ENCODE data around the gene NFYC. TPM values are rescaled to one million over a fixed set of nuclear protein-coding genes. Genes with fewer than 3 reads are reported as not detected.
A peak's percentile ranks its signal among the peaks of the same experiment; 100 is the strongest.

Gene NFYC
- total and polyA plus RNA-seq, 7 experiments from 2014 or later, result 36.2 to 88.5 (median 63.4) TPM

DNA sequence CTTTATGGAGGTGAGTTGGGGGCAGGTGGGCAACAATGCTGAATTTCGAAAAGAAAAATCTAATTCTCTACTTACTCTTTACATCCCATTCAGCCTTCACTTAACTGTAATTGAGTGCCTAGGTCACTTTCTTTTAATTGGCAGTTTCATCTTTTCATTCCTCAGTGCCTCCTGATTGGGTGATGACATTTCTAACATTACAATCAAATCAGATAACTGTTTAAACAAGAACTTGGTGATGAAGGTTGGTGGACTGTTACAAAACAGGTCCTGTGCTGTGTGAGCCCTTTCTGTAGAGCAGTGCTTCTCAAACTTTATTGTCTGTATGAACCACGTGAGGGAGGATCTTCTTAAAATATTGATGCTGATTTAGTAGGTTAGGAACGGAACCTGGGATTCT, 51.9 kb downstream of the NFYC start:
- Mint-ChIP-seq H3K9me3 (no peaks in the 10 kb centered on the region), H3K4me1 (peaks cover 19 to 76% (median 64%) of the 10 kb centered on the region in 7 donors), H3K27ac (peak overlapping the region in 3 of 9 donors; percentile 23 to 72 (median 48)), H3K4me3 (no peak overlapping the region), H3K36me3 (peaks cover 22 to 73% (median 42%) of the 10 kb centered on the region in 5 donors), H3K27me3 (no peaks in the 10 kb centered on the region)
- no peaks in the 10 kb centered on the region for H3K9me3 ChIP-seq (ENCODE audit: control insufficient read depth in 2 of 3, low read length in 3 of 3)
- no peak overlapping the region for H3K4me3 ChIP-seq (ENCODE audit: low read length)
- no peak overlapping the region for H3K27ac ChIP-seq (ENCODE audit: low read depth, low read length)
- H3K4me1 ChIP-seq (ENCODE audit: control insufficient read depth in 2 of 2, insufficient read depth in 2 of 2, low read length in 2 of 2), result peaks cover 0 to 3% of the 10 kb centered on the region in 2 donors
- POLR2A ChIA-PET, result interaction anchor here (2.2 kb wide), 1 partner anchor 52 kb away, joined by 7 read pairs; the partner anchor contains the start of gene NFYC
- no peak for ATAC-seq
- DNase-seq, result no peak
- H3K36me3 ChIP-seq (ENCODE audit: control insufficient read depth in 2 of 3, insufficient read depth in 3 of 3, low read length in 3 of 3), result peaks cover 7 to 52% (median 9%) of the 10 kb centered on the region in 3 experiments
- intact Hi-C loops (cut with micrococcal nuclease), result no loop called here
- CTCF ChIA-PET, result no interaction called here
- H3K27me3 ChIP-seq (ENCODE audit: control insufficient read depth in 2 of 2, insufficient read depth in 2 of 2, low read length in 2 of 2), result no peaks in the 10 kb centered on the region

GRCh38 chr1:40743860-40744259, 52.4 kb downstream of the NFYC start:
- Histone ChIP-seq H3K9me3 (ENCODE audit: control insufficient read depth in 2 of 3, low read length in 3 of 3) (no peaks in the 10 kb centered on the region), H3K27ac (ENCODE audit: low read depth, low read length) (no peak overlapping the region), H3K4me3 (ENCODE audit: low read length) (no peak overlapping the region), H3K36me3 (ENCODE audit: control insufficient read depth in 2 of 3, insufficient read depth in 3 of 3, low read length in 3 of 3) (peaks cover 7 to 52% (median 8%) of the 10 kb centered on the region in 3 experiments), H3K4me1 (ENCODE audit: control insufficient read depth in 2 of 2, insufficient read depth in 2 of 2, low read length in 2 of 2) (peaks cover 0 to 3% of the 10 kb centered on the region in 2 donors), H3K27me3 (ENCODE audit: control insufficient read depth in 2 of 2, insufficient read depth in 2 of 2, low read length in 2 of 2) (no peaks in the 10 kb centered on the region)
- Mint-ChIP-seq H3K27me3 (no peaks in the 10 kb centered on the region), H3K4me1 (peaks cover 16 to 72% (median 60%) of the 10 kb centered on the region in 7 donors), H3K27ac (peak overlapping the region in 3 of 9 donors; percentile 28 to 72 (median 48)), H3K9me3 (no peaks in the 10 kb centered on the region), H3K36me3 (peaks cover 19 to 73% (median 42%) of the 10 kb centered on the region in 5 donors), H3K4me3 (no peak overlapping the region)
- intact Hi-C loops (cut with micrococcal nuclease), result no loop called here
- DNase-seq (no peak), ATAC-seq (no peak)
- CTCF ChIA-PET, result no interaction called here
- POLR2A ChIA-PET, result no interaction called here

DNA sequence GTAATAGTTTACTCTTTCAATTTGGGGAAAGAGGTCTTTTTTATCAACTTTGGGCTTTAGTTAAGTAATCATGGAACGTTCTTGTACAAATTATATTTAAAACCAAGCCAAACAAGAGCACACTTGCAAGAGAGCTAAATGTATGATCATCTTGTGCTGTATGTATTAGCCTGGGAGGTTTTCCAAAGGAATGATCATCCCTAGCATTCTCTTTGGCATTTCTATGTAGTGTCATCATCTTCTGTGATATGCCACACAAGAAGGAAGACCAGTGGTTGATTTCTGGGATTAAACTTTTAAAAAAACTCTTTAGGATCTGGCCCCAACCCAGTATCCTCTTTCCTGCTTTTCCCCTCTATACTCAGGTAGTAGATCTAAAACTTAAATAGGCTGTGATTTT, 53.7 kb downstream of the NFYC start:
- Mint-ChIP-seq H3K9me3 (no peaks in the 10 kb centered on the region), H3K4me3 (no peak overlapping the region)

DNA sequence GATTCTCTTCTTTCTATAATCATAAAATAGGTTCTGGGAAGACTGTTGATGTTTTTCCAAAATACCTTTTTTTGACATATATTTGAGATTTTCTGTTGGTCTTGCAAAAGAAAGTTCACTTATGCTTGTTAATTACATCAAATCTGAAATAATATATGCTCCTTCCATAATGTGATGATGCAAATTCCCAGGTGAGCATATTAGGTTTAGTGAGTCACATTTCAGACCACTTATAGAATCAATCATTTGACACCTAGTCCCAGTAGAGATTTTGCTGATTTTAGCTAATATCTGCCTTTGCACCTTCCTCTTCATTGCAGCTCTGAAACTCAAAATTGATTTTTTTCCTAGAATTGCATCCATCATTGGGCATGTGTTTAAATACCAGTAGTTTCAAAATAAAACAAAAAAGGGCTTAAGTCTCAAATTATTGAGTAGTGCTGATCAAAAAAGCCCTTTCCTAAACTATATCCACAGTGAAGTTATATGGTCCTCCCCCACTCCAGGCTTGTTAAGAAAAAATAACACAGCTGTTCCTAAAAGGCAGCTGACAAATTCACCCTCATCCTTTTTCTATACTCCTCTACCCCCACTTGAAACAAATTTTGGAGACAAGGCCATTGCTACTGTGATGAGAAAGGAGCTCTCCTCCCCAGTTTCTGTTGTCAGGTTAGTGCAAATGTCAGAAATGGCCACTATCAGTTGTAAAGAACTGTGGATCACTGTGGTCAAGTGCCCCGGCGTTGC, 55.0 kb downstream of the NFYC start:
- Mint-ChIP-seq H3K36me3 (peaks cover 10 to 72% (median 32%) of the 10 kb centered on the region in 5 donors), H3K4me1 (peaks cover 6 to 46% (median 35%) of the 10 kb centered on the region in 7 donors), H3K27ac (peak overlapping the region in 5 of 9 donors; percentile 32 to 78 (median 41)), H3K4me3 (no peak overlapping the region), H3K27me3 (no peaks in the 10 kb centered on the region), H3K9me3 (no peaks in the 10 kb centered on the region)
- Histone ChIP-seq H3K4me3 (ENCODE audit: low read length) (no peak overlapping the region), H3K4me1 (ENCODE audit: control insufficient read depth in 2 of 2, insufficient read depth in 2 of 2, low read length in 2 of 2) (no peaks in the 10 kb centered on the region), H3K36me3 (ENCODE audit: control insufficient read depth in 2 of 3, insufficient read depth in 3 of 3, low read length in 3 of 3) (peaks cover 0 to 60% (median 0%) of the 10 kb centered on the region in 3 experiments), H3K27me3 (ENCODE audit: control insufficient read depth in 2 of 2, insufficient read depth in 2 of 2, low read length in 2 of 2) (no peaks in the 10 kb centered on the region), H3K9me3 (ENCODE audit: control insufficient read depth in 2 of 3, low read length in 3 of 3) (no peaks in the 10 kb centered on the region), H3K27ac (ENCODE audit: low read depth, low read length) (no peak overlapping the region)
- ATAC-seq (no peak), DNase-seq (no peak)
- POLR2A ChIA-PET, result no interaction called here
- CTCF ChIA-PET, result interaction anchor here (0.9 kb wide), 1 partner anchor 28 kb away, joined by 3 read pairs; no protein-coding TSS in a partner anchor
- intact Hi-C loops (cut with micrococcal nuclease), result no loop called here

More for the DNA sequence above, 53.7 kb downstream of the NFYC start:
- Histone ChIP-seq H3K27me3 (ENCODE audit: control insufficient read depth in 2 of 2, insufficient read depth in 2 of 2, low read length in 2 of 2) (no peaks in the 10 kb centered on the region), H3K4me1 (ENCODE audit: control insufficient read depth in 2 of 2, insufficient read depth in 2 of 2, low read length in 2 of 2) (no peaks in the 10 kb centered on the region), H3K9me3 (ENCODE audit: control insufficient read depth in 2 of 3, low read length in 3 of 3) (no peaks in the 10 kb centered on the region), H3K4me3 (ENCODE audit: low read length) (no peak overlapping the region), H3K36me3 (ENCODE audit: control insufficient read depth in 2 of 3, insufficient read depth in 3 of 3, low read length in 3 of 3) (peaks cover 0 to 52% (median 0%) of the 10 kb centered on the region in 3 experiments), H3K27ac (ENCODE audit: low read depth, low read length) (no peak overlapping the region)
- ChIA-PET CTCF (no interaction called here), POLR2A (no interaction called here)
- no peak for DNase-seq
- H3K27ac Mint-ChIP-seq, result peak overlapping the region in 5 of 9 donors; percentile 39 to 86 (median 63)
- peaks cover 12 to 71% (median 32%) of the 10 kb centered on the region in 5 donors for H3K36me3 Mint-ChIP-seq
- ATAC-seq, result no peak
- intact Hi-C loops (cut with micrococcal nuclease), result no loop called here
- peaks cover 9 to 60% (median 48%) of the 10 kb centered on the region in 7 donors for H3K4me1 Mint-ChIP-seq
- no peaks in the 10 kb centered on the region for H3K27me3 Mint-ChIP-seq

- Mint-ChIP-seq H3K4me3 (no peak overlapping the region), H3K9me3 (no peaks in the 10 kb centered on the region), H3K4me1 (peaks cover 0 to 45% (median 20%) of the 10 kb centered on the region in 7 donors), H3K27me3 (no peaks in the 10 kb centered on the region), H3K27ac (peak overlapping the region in 3 of 9 donors; percentile 29 to 80 (median 63)), H3K36me3 (peaks cover 12 to 74% (median 27%) of the 10 kb centered on the region in 5 donors)
- ChIA-PET POLR2A (interaction anchor here (0.6 to 0.7 kb wide), 3 partner anchors 9 to 1466 kb away, joined by 3 to 6 read pairs (median 3); no protein-coding TSS in a partner anchor), CTCF (interaction anchor here (0.6 to 1.2 kb wide), 4 partner anchors 16 to 59 kb away, joined by 3 to 4 read pairs (median 3); no protein-coding TSS in a partner anchor)
- no peaks in the 10 kb centered on the region for H3K27me3 ChIP-seq (ENCODE audit: control insufficient read depth in 2 of 2, insufficient read depth in 2 of 2, low read length in 2 of 2)
- no peaks in the 10 kb centered on the region for H3K4me1 ChIP-seq (ENCODE audit: control insufficient read depth in 2 of 2, insufficient read depth in 2 of 2, low read length in 2 of 2)
- peaks cover 5 to 71% (median 6%) of the 10 kb centered on the region in 3 experiments for H3K36me3 ChIP-seq (ENCODE audit: control insufficient read depth in 2 of 3, insufficient read depth in 3 of 3, low read length in 3 of 3)
- intact Hi-C loops (cut with micrococcal nuclease), result no loop called here
- H3K9me3 ChIP-seq (ENCODE audit: control insufficient read depth in 2 of 3, low read length in 3 of 3), result no peaks in the 10 kb centered on the region
- H3K27ac ChIP-seq (ENCODE audit: low read depth, low read length), result no peak overlapping the region
- no peak for ATAC-seq
- DNase-seq, result no peak
- H3K4me3 ChIP-seq (ENCODE audit: low read length), result no peak overlapping the region
Measured at GRCh38 chr1:40748841-40749718, 57.6 kb downstream of the NFYC start.

DNA sequence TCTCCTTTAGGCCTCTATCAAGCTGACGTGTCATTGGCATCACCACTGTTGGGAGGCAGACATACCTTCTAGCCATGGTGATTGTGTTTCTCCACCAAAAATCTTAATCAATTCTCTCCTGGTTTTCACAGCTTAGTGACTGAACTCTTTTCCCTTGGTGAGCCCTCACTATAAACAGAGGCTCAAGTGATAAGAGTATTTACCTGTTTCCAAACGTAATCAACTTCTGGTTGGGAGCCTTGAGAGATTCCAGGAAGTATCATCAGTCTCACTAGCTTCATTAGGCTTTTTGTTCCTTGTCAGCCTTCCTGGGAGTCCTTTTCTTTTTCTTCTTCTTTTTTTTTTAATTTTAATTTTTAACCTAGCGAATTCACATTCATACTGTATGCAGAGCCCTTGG, 58.3 kb downstream of the NFYC start:
- H3K36me3 ChIP-seq (ENCODE audit: control insufficient read depth in 2 of 3, insufficient read depth in 3 of 3, low read length in 3 of 3), result peaks cover 12 to 79% (median 12%) of the 10 kb centered on the region in 3 experiments
- Mint-ChIP-seq H3K27ac (no peak overlapping the region), H3K27me3 (no peaks in the 10 kb centered on the region), H3K4me1 (peaks cover 0 to 44% (median 13%) of the 10 kb centered on the region in 7 donors), H3K4me3 (no peak overlapping the region), H3K9me3 (no peaks in the 10 kb centered on the region), H3K36me3 (peaks cover 12 to 76% (median 29%) of the 10 kb centered on the region in 5 donors)
- ChIA-PET CTCF (interaction anchor here (0.7 to 1.2 kb wide), 2 partner anchors 24 to 60 kb away, joined by 3 to 4 read pairs; no protein-coding TSS in a partner anchor), POLR2A (interaction anchor here (0.7 kb wide), 1 partner anchor 1466 kb away, joined by 3 read pairs; no protein-coding TSS in a partner anchor)
- no peak for ATAC-seq
- no peak for DNase-seq
- no peaks in the 10 kb centered on the region for H3K9me3 ChIP-seq (ENCODE audit: control insufficient read depth in 2 of 3, low read length in 3 of 3)
- no peaks in the 10 kb centered on the region for H3K27me3 ChIP-seq (ENCODE audit: control insufficient read depth in 2 of 2, insufficient read depth in 2 of 2, low read length in 2 of 2)
- intact Hi-C loops (cut with micrococcal nuclease), result no loop called here
- H3K27ac ChIP-seq (ENCODE audit: low read depth, low read length), result no peak overlapping the region
- H3K4me1 ChIP-seq (ENCODE audit: control insufficient read depth in 2 of 2, insufficient read depth in 2 of 2, low read length in 2 of 2), result no peaks in the 10 kb centered on the region
- H3K4me3 ChIP-seq (ENCODE audit: low read length), result no peak overlapping the region
